ENCODE measurements around the gene NXPE1. TPM values are rescaled to one million over a fixed set of nuclear protein-coding genes. Genes with fewer than 3 reads are reported as not detected.

NXPE1 gene
- polyA plus RNA-seq, 2 of the 4 experiments (the other 2 are of a cell fraction), result not detected

DNA sequence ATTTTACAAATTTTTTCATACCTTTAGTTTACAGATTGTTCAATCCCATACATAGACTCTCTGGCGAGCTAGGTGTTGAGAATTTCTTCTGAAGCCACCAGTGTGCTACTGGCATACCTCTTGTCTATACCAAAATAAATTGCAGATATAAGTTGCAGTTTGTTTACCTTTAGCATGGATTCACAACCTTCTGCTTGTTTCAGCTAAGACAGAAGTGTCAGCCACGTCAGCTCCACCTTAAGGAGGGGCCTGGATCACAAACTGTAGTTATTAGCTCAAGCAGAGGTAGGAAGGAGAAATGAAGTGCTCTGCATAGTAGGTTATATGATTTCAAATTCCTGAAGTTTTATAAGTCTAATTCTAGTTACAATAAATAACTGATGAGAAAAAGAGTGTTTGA lies 35.9 kb upstream of the NXPE1 start, which contains the start of gene NXPE4:
NXPE4 (minus strand) TSS at position 216 of the 400 bp plus-strand sequence. CDS start 1,027 bp downstream, outside the sequence.
- FAIRE-seq (no peak), ATAC-seq (no peak), DNase-seq (ENCODE audit: low read depth in 1 of 2, low spot score in 1 of 2) (no peak)
- CTCF ChIA-PET, result no interaction called here
- 2% methylated on average over 2 of the region's 2 CpGs for WGBS (ENCODE audit: missing lambda C conversion rate)
- H3K27ac ChIP-seq, result no peak within 1 kb of the TSS
- TF ChIP-seq FOXS1 (CRISPR knock-in tag; IDR thresholded peaks at IDR 0.05) (no peak), ZSCAN20 (CRISPR knock-in tag; IDR thresholded peaks at IDR 0.05) (no peak), ELK1 (IDR thresholded peaks at IDR 0.05; ENCODE audit: low read depth, low read length) (no peak), E2F6 (IDR thresholded peaks at IDR 0.05; ENCODE audit: borderline replicate concordance, low read depth) (no peak), CEBPB (IDR thresholded peaks at IDR 0.05) (no peak), SMC3 (IDR thresholded peaks at IDR 0.05) (no peak), POLR2AphosphoS2 (conservative IDR thresholded peaks at IDR 0.05; ENCODE audit: low read length) (no peak), HMGXB4 (CRISPR knock-in tag; IDR thresholded peaks at IDR 0.05; ENCODE audit: borderline replicate concordance) (no peak), RAD21 (conservative IDR thresholded peaks at IDR 0.05 in 1 of 2, IDR thresholded peaks at IDR 0.05 in 1 of 2) (no peak), RFX5 (IDR thresholded peaks at IDR 0.05) (no peak), ZFP36 (IDR thresholded peaks at IDR 0.05; ENCODE audit: borderline replicate concordance, partially characterized antibody) (no peak), MAZ (IDR thresholded peaks at IDR 0.05; ENCODE audit: borderline replicate concordance, low read depth, low read length) (no peak), NFE2L2 (conservative IDR thresholded peaks at IDR 0.05; ENCODE audit: low read length) (no peak), POLR2A (IDR thresholded peaks at IDR 0.05; ENCODE audit: low read length) (no peak), BHLHE40 (IDR thresholded peaks at IDR 0.05; ENCODE audit: low read depth, low read length) (no peak), SREBF2 (IDR thresholded peaks at IDR 0.05) (no peak), EHF (CRISPR knock-in tag; IDR thresholded peaks at IDR 0.05) (no peak)
- TF ChIP-seq, protein P1, sequence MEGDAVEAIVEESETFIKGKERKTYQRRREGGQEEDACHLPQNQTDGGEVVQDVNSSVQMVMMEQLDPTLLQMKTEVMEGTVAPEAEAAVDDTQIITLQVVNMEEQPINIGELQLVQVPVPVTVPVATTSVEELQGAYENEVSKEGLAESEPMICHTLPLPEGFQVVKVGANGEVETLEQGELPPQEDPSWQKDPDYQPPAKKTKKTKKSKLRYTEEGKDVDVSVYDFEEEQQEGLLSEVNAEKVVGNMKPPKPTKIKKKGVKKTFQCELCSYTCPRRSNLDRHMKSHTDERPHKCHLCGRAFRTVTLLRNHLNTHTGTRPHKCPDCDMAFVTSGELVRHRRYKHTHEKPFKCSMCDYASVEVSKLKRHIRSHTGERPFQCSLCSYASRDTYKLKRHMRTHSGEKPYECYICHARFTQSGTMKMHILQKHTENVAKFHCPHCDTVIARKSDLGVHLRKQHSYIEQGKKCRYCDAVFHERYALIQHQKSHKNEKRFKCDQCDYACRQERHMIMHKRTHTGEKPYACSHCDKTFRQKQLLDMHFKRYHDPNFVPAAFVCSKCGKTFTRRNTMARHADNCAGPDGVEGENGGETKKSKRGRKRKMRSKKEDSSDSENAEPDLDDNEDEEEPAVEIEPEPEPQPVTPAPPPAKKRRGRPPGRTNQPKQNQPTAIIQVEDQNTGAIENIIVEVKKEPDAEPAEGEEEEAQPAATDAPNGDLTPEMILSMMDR (IDR thresholded peaks at IDR 0.05), result no peak
- no peak within 1 kb of the TSS for H3K4me3 ChIP-seq
- no peaks in the 10 kb centered on the region for H3K9me3 ChIP-seq
- H3K4me1 ChIP-seq, result no peaks in the 10 kb centered on the region
- no peak within 1 kb of the TSS for H3K4me2 ChIP-seq
- POLR2A ChIA-PET, result no interaction called here

GRCh38 chr11:114594703-114595102 lies 35.0 kb upstream of the NXPE1 start:
- Histone ChIP-seq H3K9me3 (no peaks in the 10 kb centered on the region), H3K27ac (no peak overlapping the region), H3K4me1 (no peaks in the 10 kb centered on the region), H3K4me3 (no peak overlapping the region), H3K4me2 (no peak overlapping the region)
- ChIA-PET CTCF (interaction anchor here (1.0 kb wide), 1 partner anchor 277 kb away, joined by 3 read pairs; no protein-coding TSS in a partner anchor), POLR2A (no interaction called here)
- 33% methylated on average over 3 of the region's 3 CpGs for WGBS (ENCODE audit: missing lambda C conversion rate)
- ATAC-seq (no peak), DNase-seq (ENCODE audit: low read depth in 1 of 2, low spot score in 1 of 2) (no peak), FAIRE-seq (no peak)
- TF ChIP-seq RNF2 (IDR thresholded peaks at IDR 0.05; ENCODE audit: borderline replicate concordance, low read depth) (no peak), FOXS1 (CRISPR knock-in tag; IDR thresholded peaks at IDR 0.05) (no peak), BHLHE40 (IDR thresholded peaks at IDR 0.05; ENCODE audit: low read depth, low read length) (no peak), NR3C1 (IDR thresholded peaks at IDR 0.05) (no peak), POLR2AphosphoS2 (conservative IDR thresholded peaks at IDR 0.05; ENCODE audit: low read length) (no peak), TP53 (CRISPR knock-in tag; IDR thresholded peaks at IDR 0.05) (no peak), TFCP2L1 (CRISPR knock-in tag; IDR thresholded peaks at IDR 0.05) (no peak), HOXA7 (CRISPR knock-in tag; IDR thresholded peaks at IDR 0.05) (no peak), GATA3 (IDR thresholded peaks at IDR 0.05; ENCODE audit: borderline replicate concordance) (no peak)
